IPS-20b (cell line): ENCODE data around the gene COQ10A.

Experiments used
- H3K27ac ChIP-seq: one replicate; pipeline ENCODE4 v1.5.1; 2013; ENCODE audit warnings: low read length
- H3K27me3 ChIP-seq: 2 replicates; pipeline ENCODE4 v1.6.1; 2013; ENCODE audit warnings: mild to moderate bottlenecking, low read length, inconsistent platforms; ENCODE audit not compliant: insufficient read depth
- H3K36me3 ChIP-seq: 2 replicates; pipeline ENCODE4 v1.6.1; 2013; ENCODE audit warnings: low read depth, mild to moderate bottlenecking, inconsistent platforms, low read length, moderate library complexity; ENCODE audit not compliant: insufficient read depth
- H3K4me1 ChIP-seq: 2 replicates; pipeline ENCODE4 v1.6.1; 2013; ENCODE audit warnings: mild to moderate bottlenecking, control low read depth, inconsistent platforms, low read length, moderate library complexity; ENCODE audit not compliant: insufficient read depth
- H3K4me3 ChIP-seq: 2 replicates; pipeline ENCODE4 v1.5.1; 2013; ENCODE audit warnings: mild to moderate bottlenecking, low read length, inconsistent platforms
- H3K9ac ChIP-seq: 2 replicates; pipeline ENCODE4 v1.6.1; 2013; ENCODE audit warnings: low read depth, mild to moderate bottlenecking, inconsistent platforms, low read length, moderate library complexity
- H3K9me3 ChIP-seq: 2 replicates; pipeline ENCODE4 v1.6.1; 2013; ENCODE audit warnings: mild to moderate bottlenecking, low read depth, low read length, inconsistent platforms; ENCODE audit not compliant: insufficient read depth

COQ10A gene

DNA sequence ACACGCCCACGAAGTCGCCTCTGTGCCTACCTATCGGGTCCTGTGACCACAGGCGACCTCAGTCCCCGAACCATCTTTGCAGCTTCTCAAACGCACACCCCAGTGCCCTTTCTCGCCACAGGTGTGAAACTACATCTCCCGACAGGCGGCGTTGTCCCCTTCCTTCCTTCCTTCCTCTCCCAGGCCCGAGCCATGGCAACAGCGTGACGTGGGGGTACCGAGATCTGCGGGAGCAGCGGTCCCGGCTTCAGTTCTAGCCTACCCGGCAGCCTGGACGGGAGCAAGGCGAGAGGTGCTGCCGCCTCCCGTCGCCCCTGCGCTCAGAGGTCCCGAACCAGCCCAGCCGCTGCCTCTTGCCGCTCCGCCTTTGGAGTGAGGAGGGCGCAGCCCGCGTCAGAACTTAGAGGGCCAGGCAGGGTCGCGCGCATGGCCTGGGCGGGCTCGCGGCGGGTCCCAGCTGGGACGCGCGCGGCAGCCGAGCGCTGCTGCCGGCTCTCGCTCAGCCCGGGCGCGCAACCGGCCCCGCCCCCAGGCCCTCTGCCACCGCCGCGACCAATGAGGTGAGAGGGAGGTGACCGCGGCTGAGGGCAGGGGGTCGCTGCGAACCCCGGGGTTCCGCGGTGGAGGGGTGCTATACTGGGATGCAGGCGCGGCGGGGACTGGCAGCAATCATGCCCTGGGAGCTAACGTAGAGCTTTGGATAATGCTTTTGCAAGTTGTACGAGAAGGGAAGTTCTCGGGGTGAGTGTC is at the start of gene COQ10A:
Gene COQ10A (plus strand): TSS at position 250 of the 750 bp plus-strand sequence. CDS start 177 bp downstream, at position 427.
- no peaks in the 10 kb centered on the region for H3K9me3 ChIP-seq
- peak within 1 kb of the TSS; percentile 84; the same call in 1 of the 2 replicates for H3K9ac ChIP-seq
- peak within 1 kb of the TSS; percentile 96 for H3K4me3 ChIP-seq
- H3K27ac ChIP-seq, result no peak within 1 kb of the TSS
- peaks cover 4% of the 10 kb centered on the region; the same call in 1 of the 2 replicates for H3K4me1 ChIP-seq
- H3K27me3 ChIP-seq, result no peaks in the 10 kb centered on the region
- H3K36me3 ChIP-seq, result peaks cover 28% of the 10 kb centered on the region

DNA sequence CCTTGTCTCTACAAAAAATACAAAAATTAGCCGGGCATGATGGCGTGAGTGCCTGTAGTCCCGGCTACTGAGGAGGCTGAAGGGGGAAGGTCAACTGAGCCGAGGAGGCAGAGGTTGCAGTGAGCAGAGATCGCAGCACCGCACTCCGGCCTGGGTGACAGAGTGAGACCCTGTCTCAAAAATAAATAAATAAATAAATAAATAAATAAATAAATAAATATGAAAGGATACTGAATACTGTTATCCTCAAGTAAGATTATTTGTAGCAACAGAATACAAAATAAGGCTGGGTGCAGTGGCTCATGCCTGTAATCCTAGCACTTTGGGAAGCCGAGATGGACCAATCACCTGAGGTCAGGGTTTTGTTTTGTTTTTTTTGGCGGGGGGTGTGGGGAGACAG is 46.9 kb upstream of the COQ10A start:
- no peaks in the 10 kb centered on the region for H3K27me3 ChIP-seq
- H3K9me3 ChIP-seq, result no peaks in the 10 kb centered on the region
- peaks cover 22% of the 10 kb centered on the region for H3K36me3 ChIP-seq
- no peak overlapping the region for H3K27ac ChIP-seq
- H3K4me3 ChIP-seq, result no peak overlapping the region
- H3K9ac ChIP-seq, result no peak overlapping the region
- H3K4me1 ChIP-seq, result peaks cover 13% of the 10 kb centered on the region; the same call in 1 of the 2 replicates

DNA sequence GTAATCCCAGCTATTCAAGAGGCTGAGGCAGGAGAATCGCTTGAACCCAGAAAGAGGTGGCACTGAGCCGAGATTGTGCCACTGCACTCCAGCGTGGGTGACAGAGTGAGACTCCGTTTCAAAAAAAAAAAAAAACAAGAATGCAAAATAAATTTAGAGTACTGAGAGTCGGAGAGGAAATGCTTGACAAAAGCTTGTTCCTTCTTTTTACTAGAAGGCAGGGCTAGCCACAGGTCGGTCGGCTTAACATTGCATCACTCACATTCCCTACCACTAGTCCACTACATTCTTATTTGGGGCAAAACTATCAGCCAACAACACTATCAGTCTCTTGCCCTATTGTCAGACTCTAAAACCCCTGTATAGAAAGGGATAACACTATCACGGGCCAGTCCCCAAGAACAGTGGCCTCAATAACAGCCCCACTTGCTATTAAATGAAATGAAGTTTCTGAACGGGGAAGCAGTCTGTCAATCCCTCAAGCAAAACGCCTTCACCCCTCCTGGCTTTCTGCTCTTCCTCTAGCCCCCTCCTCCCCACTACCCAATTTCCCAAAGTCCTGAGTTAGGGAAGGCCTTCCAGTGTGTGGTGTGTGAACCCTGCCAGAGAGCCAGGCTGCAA is 46.0 kb upstream of the COQ10A start:
- H3K4me1 ChIP-seq, result peaks cover 13% of the 10 kb centered on the region; the same call in 1 of the 2 replicates
- H3K4me3 ChIP-seq, result peak overlapping the region; percentile 95
- H3K27ac ChIP-seq, result peak overlapping the region; percentile 86
- H3K9ac ChIP-seq, result peak overlapping the region; percentile 94
- no peaks in the 10 kb centered on the region for H3K27me3 ChIP-seq
- H3K36me3 ChIP-seq, result peaks cover 16% of the 10 kb centered on the region
- no peaks in the 10 kb centered on the region for H3K9me3 ChIP-seq

DNA sequence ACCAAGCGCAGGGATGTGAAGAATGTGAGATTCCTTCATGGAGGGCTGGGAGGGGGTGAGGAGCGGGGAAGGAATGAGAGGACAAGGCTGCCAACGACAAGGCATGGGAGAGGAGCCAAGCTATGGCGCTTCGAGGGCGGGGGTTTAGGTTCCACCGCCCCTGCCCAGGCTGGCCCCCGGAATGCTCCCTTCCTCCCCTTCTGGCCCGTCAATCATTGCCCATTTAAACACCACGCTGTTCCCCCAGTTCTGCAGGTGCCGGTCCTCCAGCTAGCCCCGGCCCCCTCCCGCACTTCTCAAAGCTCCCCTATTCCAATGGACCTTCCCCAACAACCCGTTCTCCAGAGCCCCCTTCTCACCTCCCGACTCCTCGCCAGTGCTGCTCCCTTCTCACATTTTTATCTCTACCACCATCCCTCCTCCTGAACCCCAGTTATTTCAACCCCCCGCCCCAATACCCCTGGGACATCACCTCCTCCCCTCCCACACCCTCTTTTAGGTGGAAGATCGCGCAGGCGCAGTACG is 45.4 kb upstream of the COQ10A start:
- Histone ChIP-seq H3K36me3 (peaks cover 15% of the 10 kb centered on the region), H3K27ac (peak overlapping the region; percentile 86), H3K4me3 (peak overlapping the region; percentile 95), H3K4me1 (peaks cover 13% of the 10 kb centered on the region; the same call in 1 of the 2 replicates), H3K9ac (peak overlapping the region; percentile 94), H3K9me3 (no peaks in the 10 kb centered on the region), H3K27me3 (no peaks in the 10 kb centered on the region)

DNA sequence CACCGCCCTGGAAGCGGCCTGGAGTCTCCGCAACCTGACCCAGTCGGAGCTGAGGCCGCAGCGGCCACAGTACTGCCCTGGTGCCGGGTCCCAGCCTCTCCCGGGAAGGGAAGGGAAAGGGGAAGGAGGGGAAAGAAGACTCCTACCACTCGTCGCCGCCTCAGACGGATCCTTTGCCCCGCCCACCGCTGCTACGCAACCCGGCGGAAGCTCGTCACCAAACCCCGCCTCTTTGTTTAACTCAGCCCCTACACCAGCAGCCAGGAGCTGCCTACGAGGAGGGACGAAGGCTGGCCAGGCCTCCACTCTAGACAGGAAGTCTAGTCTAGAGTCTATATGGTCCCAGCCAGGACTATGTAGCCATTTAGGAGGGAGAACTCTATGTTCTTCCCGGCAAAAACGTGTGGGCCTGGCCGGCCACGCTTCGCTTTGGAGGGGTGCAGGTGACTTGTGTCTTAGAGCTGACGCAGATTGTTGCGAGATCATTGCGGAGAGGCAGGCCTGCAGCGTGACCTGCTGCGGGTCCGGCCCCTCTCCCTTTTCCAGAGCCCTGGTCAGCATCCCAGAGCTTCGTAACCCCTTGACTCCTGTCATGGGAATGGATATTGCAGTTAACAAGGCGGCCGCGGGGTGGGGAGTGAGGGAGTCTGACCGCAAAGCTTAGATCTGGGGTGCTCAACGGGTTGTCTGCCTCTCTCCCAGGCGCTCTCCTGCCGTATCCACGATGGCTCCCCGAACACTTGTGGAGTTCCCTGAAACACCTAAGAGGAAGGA is 44.8 kb upstream of the COQ10A start, which contains the start of gene RNF41:
Gene RNF41 (minus strand): TSS at position 166 of the 774 bp plus-strand sequence. CDS start 7,875 bp downstream, outside the sequence.
- Histone ChIP-seq H3K36me3 (peaks cover 11% of the 10 kb centered on the region; the same call in 1 of the 2 replicates), H3K27me3 (no peaks in the 10 kb centered on the region), H3K4me3 (peak within 1 kb of the TSS; percentile 95), H3K9ac (peak within 1 kb of the TSS; percentile 94), H3K4me1 (peaks cover 13% of the 10 kb centered on the region; the same call in 1 of the 2 replicates), H3K9me3 (no peaks in the 10 kb centered on the region), H3K27ac (peak within 1 kb of the TSS; percentile 93)

DNA sequence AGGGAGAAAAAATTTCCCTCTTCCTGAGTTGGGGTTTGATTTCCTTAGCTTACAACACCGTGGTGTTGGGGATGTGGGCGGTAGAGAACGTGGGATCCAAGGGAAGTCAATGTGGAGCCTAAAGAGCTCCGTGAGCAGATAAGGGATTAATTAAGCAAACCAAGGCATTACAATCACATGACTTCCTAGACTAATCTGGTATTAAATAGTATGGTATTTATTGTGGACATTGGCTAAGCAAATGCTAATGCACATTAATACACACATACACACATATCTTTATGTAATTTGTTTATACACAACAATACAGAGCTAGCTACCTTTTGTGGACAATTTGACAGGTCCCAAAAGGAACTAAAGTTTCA is 44.2 kb upstream of the COQ10A start:
- H3K27ac ChIP-seq, result peak overlapping the region; percentile 93
- peaks cover 13% of the 10 kb centered on the region; the same call in 1 of the 2 replicates for H3K4me1 ChIP-seq

DNA sequence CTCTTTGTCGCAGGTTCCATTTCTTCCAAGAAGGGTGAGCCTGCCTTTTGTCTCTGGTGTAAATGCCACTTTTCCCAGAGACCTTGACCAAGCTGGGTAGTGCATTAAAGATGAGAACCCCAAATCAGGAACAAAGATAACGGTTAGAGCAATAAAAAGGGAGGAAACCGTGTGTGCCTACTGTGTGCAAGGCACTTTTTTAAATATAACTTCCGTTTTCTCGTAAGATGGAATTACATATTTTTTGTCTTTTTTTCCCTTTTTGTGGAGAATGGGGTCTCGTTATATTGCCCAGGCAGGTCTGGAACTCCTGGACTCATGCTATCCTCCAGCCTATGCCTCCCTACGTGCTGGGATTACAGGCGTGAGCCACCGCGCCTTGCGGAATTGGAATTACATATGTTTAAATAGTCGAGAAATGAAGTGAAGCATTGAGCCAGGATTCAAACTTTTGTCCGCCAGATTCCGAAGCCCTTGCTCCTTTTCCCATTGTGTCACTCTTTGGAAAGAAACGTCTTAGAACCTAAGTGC is 43.1 kb upstream of the COQ10A start:
- H3K4me3 ChIP-seq, result peak overlapping the region; percentile 50; the same call in 1 of the 2 replicates
- H3K27me3 ChIP-seq, result no peaks in the 10 kb centered on the region
- peaks cover 13% of the 10 kb centered on the region; the same call in 1 of the 2 replicates for H3K4me1 ChIP-seq
- H3K9me3 ChIP-seq, result no peaks in the 10 kb centered on the region
- H3K36me3 ChIP-seq, result peaks cover 10% of the 10 kb centered on the region; the same call in 1 of the 2 replicates
- peak overlapping the region; percentile 46 for H3K27ac ChIP-seq
- H3K9ac ChIP-seq, result peak overlapping the region; percentile 64; the same call in 1 of the 2 replicates

More for the DNA sequence above, 44.2 kb upstream of the COQ10A start:
- Histone ChIP-seq H3K9ac (peak overlapping the region; percentile 94; the same call in 1 of the 2 replicates), H3K4me3 (peak overlapping the region; percentile 95), H3K36me3 (peaks cover 13% of the 10 kb centered on the region), H3K27me3 (no peaks in the 10 kb centered on the region), H3K9me3 (no peaks in the 10 kb centered on the region)

DNA sequence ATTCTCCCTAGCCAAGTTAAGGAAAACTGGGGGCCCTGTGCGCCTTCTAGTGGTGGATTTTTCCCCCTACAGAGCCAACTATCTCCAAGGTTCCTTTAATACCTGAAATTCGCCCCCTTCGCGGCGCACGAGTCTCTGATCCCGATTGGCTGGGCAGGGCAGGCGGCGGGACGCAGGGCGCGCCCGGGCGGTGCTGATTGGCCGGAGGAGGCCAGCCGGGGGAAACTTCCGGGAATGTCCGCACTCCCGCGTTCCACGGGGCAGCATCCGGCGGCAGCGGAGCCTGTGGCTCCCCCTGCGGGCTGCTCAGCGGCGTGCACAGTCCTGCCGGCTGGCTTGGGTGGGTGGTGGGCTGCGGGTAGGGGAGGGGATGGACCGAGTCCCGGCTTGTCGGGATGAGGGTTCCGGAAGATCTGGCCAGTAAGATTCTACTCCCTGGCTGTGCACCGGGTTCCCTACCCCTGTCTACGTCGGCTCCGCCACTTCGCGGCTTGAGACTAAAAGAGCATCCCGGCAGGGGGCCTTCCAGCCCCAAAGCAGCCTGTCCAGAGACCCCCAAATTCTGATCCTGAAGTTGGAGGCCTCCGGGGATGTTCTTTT is 42.5 kb upstream of the COQ10A start, which contains the start of gene NABP2:
Gene NABP2 (plus strand): TSS at position 241 of the 600 bp plus-strand sequence. CDS start 515 bp downstream, outside the sequence.
- Histone ChIP-seq H3K4me3 (peak within 1 kb of the TSS; percentile 87), H3K27me3 (no peaks in the 10 kb centered on the region), H3K9ac (peak within 1 kb of the TSS; percentile 88; the same call in 1 of the 2 replicates), H3K27ac (peak within 1 kb of the TSS; percentile 46), H3K9me3 (no peaks in the 10 kb centered on the region), H3K4me1 (peaks cover 13% of the 10 kb centered on the region; the same call in 1 of the 2 replicates), H3K36me3 (peaks cover 10% of the 10 kb centered on the region; the same call in 1 of the 2 replicates)

DNA sequence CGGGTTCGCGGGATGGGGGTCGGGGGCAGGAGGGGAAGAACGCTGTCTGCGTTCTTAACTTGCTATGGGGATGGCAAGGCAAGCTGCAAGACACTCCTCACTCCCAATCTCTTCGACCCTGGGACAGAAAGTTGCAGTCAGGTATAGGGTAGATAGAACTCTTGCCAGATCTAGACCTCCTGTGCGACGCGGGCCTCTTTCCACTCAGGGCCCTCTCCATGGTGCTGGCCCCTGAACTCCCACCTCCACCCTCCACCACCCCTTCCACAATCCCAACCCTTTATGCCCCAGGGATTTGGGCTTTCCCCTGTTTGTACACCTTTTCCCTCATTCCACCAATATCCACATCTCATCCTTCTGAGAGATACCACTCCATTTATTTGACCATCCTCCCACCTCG is 41.8 kb upstream of the COQ10A start:
- peak overlapping the region; percentile 88; the same call in 1 of the 2 replicates for H3K9ac ChIP-seq
- H3K9me3 ChIP-seq, result no peaks in the 10 kb centered on the region

DNA sequence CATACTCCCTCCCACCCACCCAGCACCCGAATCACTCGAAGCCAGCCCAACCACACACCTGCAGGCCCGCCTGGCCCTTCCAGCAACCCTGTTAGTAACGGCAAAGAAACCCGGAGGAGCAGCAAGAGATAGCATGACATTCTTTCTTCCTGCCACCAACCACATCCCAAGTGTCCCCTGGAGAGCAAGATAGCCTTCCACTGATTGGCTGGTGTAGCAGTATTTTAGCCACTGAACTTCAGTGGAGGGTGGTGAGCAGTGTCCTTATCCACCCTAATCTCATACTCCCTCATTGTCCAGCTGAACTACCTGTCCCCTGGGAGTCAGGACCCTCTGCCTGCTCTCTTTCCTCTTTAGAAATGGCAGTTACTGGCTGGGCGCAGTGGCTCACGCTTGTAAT is 37.7 kb upstream of the COQ10A start:
- no peak overlapping the region for H3K27ac ChIP-seq
- no peaks in the 10 kb centered on the region for H3K9me3 ChIP-seq
- no peaks in the 10 kb centered on the region; the same call in 1 of the 2 replicates for H3K4me1 ChIP-seq
- H3K27me3 ChIP-seq, result no peaks in the 10 kb centered on the region
- no peak overlapping the region for H3K9ac ChIP-seq
- no peak overlapping the region for H3K4me3 ChIP-seq
- peaks cover 10% of the 10 kb centered on the region; the same call in 1 of the 2 replicates for H3K36me3 ChIP-seq

More for the DNA sequence above, 41.8 kb upstream of the COQ10A start:
- Histone ChIP-seq H3K27me3 (no peaks in the 10 kb centered on the region), H3K27ac (no peak overlapping the region), H3K4me3 (peak overlapping the region; percentile 87), H3K4me1 (peaks cover 13% of the 10 kb centered on the region; the same call in 1 of the 2 replicates), H3K36me3 (peaks cover 10% of the 10 kb centered on the region; the same call in 1 of the 2 replicates)
